HG03280 (cell line): ENCODE results near the gene DDRGK1.
"Not testable (repeated sequence)": the region's sequence is repeated elsewhere in the genome, so short reads cannot be mapped to it uniquely, and the experiment has no call there.

Source experiments
- ATAC-seq: cut with Tn5 transposase; IDR thresholded peaks from one replicate; pipeline ENCODE4 v1.9.1; 2021; ENCODE audit warnings: mild to moderate bottlenecking, moderate library complexity; ENCODE audit not compliant: unreplicated experiment

Gene DDRGK1

DNA sequence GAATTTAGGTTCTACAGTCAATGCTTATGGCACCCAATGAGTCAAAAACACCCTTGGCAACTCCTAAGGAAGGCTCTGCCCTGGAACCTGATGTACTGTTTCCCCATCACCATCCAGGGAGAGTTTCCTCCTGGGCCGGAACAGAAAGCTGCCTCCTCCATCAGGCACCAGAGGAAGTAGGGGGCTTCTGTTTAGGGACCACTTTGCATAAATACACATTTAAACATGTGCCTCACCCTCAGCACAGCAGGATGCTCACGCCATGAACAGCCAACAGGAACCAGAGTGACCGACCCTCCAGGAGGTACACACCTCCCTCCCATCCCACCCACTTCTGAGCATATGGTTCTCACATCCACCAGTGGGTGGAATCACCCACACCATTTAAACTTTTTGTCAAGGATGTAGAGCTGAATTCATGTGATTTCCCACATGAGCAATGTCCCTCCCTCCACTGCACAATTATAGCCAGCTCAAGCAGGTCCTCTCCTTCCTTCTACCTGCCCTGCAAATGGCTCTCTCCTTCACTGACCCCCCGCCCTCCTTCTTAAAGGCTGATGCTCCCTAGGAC, 14.8 kb downstream of the DDRGK1 start:
- ATAC-seq = no peak

GRCh38 chr20:3188823-3189413, 15.6 kb downstream of the DDRGK1 start:
- ATAC-seq = no peak

GRCh38 chr20:3187861-3188260, 16.6 kb downstream of the DDRGK1 start:
- ATAC-seq = not testable (repeated sequence)

DNA sequence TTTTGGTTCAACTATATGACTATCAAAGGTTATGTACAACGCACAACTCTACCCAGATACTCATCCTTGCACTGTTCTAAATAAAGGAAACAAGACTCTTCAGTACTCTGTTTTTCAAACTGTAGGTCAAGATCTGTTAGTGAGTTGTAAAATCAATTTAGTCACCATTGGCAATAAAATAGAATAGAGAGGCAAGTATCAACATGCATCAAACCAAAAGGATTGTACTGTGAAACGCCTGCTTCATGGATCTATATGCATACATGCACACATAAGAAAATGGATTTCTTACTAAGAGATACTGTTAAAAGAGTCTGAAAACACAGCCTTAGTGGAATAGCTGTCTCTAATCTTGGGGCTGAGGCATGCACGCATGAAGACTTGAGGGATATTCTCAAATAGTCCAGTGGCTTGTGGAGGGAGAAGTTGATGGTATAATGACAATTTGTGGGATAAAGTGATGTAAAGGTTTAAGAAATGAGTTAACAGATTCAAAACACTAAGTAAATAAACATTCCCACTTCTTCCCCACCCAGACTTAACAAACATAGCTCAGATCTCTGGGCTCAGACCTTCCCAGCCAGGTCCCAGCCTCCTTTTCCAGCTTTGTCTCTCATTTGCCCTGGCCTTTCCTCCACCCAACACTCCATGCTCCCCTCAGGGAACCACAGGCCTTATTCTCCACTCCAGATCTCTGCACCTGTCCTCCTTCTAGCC, 20.4 kb downstream of the DDRGK1 start:
- ATAC-seq = no peak

GRCh38 chr20:3182429-3182828, 22.1 kb downstream of the DDRGK1 start:
- ATAC-seq = not testable (repeated sequence)

GRCh38 chr20:3181270-3181669, 23.2 kb downstream of the DDRGK1 start:
- no peak for ATAC-seq

GRCh38 chr20:3180319-3180718, 24.2 kb downstream of the DDRGK1 start:
- no peak for ATAC-seq

GRCh38 chr20:3177746-3178485, 26.6 kb downstream of the DDRGK1 start:
- no peak for ATAC-seq

- no peak for ATAC-seq
These were observed 29.2 kb downstream of the DDRGK1 start for GRCh38 chr20:3175270-3175669.

GRCh38 chr20:3174442-3175261, 29.8 kb downstream of the DDRGK1 start:
- no peak for ATAC-seq

DNA sequence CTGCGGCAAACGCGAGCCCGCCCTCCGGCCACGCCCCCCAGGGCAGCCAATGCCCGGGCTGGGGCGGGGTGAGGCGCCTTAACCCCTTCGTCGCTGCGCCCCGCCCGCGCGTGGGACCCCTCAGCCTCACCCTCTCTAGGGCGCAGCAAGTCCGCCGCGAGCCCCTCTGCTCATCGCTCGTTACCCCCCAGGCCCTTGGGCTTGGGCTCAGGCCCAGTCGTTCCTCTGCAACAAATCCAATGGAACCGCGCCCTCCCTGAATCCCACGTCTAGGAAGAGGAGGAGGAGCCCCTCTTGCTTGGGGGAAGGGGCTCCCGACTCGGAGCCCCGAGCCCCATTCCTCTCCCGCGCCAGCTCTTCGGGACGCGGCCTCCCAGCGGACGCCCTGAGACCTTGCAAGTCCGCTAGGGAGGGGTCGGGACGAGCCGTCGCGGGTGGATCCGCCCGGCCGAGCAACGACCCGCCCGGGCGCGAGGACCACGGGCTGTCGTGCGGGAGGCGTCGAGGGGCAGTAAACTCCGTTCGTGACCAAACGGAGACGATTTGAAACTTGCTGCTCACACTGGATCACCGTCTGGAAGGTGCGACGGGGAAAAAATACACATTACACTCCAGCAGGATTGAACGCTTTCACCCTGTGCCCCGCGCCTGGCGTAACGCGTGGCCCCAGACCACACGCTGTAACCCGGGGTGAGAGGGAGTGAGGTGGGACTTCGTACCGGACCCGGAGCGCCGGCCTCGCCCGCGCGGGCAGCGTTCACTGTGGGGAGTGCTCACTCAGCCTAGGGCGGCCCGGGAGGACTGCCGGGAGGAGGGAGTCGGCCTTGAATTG, 30.7 kb downstream of the DDRGK1 start:
- ATAC-seq = peak; percentile 32

DNA sequence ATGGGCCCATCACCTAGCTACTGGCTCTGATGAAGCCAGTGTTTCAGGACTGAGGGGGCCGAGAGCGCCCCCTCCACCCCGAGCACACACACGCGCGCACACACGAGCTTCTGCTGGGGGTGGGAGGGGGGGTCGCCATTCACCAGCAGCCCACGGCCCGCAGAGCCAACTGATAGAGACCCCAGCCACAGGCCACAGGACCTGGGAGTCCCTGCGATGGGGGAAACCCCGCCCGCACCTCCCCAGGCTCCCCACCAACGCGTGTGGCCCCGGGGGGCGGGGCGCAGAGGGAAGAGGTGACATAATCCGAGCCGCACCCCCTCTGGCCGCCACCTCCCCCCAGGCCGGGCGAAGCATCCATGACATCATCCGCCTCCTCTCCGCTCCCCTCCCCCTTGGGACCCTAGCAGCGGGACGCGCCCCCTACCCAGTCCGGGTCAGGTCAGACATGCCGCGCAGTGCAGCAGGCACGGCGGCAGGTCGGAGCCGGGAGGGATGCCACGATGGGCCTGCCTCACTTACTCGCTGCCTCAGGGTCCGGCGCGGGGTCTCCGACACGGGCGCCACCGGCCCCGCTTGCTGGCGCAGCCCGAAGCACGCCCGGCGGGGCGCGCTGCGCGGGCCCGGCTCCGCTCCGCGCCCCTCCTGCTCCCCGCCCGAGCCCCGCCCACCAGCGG, 31.4 kb downstream of the DDRGK1 start, which contains the start of gene LZTS3:
Gene LZTS3, minus strand, starts transcription at position 617 of the 677 bp plus-strand sequence. CDS start 6,386 bp downstream, outside the sequence.
- ATAC-seq = peak; percentile 94

GRCh38 chr20:3172126-3172932, 32.2 kb downstream of the DDRGK1 start:
- no peak for ATAC-seq

DNA sequence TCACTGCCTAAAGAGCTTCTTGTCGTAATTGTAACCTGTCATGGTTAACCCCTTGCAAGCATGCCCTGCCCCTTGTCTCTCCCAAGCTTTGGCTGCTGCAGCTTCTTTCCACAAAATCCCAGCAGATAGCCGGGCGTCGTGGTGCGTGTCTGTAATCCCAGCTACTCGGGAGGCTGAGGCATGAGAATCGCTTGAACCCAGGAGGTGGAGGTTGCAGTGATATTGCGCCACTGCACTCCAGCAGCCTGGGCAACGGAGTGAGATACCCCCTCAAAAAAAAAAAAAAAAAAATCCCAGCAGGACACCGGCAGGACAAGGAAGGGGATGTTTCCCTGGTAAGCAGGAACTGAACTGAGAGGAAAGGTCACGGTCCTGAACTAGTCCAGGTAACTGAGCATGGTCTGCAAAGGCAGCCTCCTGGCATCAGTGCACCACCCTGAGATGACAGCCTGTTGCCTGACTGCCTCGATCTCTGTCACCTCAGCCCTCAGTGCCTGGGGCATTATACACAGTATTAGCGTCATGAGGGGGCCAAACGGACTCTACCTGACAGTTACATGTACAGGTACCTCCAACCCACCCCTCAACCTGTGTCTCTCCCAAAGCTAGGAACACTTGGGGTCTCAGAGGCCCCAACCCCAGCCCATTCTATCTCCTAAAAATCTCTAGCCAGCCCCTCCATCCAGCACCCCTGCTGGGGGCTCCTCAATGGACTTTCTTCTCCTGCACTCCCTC, 32.9 kb downstream of the DDRGK1 start:
- ATAC-seq = no peak

DNA sequence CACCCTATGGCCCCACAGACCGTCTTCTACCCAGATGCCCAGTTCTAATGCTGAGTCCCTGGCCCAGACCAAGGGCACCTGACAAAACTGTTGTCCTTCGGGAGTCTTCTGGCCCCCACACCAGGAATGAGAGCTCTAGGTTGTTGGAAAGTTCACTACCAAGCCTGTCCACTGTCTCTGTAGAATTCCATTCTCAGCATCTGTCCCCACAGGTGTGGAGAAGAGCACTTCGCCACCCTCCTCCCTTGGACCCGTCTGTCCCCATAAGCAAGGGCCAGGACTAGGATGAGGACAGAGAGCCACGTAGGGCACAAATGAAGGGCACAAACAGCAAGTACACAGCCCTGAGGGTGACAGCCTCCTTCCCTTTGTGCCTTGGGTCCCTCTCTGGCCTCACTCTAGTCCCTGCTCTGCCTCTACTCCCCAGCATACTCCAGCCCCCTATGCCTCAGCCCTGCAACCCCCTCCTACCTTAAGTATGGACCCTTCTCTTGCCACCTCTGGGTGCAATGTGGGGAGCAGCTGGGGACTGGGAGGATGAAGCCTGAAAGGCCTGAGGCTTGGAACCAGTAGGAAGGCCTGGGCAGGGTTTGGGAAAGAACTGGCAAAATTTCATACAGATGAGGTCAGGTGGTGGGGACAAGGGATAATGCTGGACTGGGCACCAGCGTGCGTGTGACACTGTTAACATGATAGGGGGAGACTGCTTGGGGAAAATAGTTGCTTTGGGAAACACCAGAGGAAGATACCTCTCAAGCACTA, 35.5 kb downstream of the DDRGK1 start:
- no peak for ATAC-seq

- ATAC-seq = no peak
These were observed 36.2 kb downstream of the DDRGK1 start for GRCh38 chr20:3168079-3168828.
